ENCODE data around the gene CISD1. TPM values are rescaled to one million over a fixed set of nuclear protein-coding genes. Genes with fewer than 3 reads are reported as not detected.

CISD1 gene
- total RNA-seq, 2 donors from 2014 or later: 10.3 to 16.9 TPM

DNA sequence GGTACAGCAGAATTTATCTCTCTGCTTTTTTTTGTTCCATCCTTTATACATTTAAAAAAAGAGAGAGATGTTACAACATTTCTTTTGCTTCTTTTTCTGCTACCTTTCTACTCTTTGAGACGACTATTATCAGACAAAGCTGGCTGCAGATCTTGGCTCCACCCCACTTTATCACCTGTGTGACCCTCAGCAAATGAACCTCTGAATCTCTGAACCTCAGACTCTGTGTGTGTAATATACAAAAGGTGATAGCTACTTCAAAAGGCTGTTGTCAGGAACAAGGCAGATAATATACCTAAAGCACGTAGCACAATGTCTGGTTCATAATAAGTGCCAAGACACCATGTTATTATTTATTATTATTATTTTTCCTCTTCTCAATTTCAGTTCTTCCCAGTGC, 33.3 kb downstream of the CISD1 start:
- intact Hi-C loops (cut with DNase I): no loop called here
- 63% methylated on average over 2 of the region's 2 CpGs for WGBS
- no peak for DNase-seq (ENCODE audit: low spot score)

DNA sequence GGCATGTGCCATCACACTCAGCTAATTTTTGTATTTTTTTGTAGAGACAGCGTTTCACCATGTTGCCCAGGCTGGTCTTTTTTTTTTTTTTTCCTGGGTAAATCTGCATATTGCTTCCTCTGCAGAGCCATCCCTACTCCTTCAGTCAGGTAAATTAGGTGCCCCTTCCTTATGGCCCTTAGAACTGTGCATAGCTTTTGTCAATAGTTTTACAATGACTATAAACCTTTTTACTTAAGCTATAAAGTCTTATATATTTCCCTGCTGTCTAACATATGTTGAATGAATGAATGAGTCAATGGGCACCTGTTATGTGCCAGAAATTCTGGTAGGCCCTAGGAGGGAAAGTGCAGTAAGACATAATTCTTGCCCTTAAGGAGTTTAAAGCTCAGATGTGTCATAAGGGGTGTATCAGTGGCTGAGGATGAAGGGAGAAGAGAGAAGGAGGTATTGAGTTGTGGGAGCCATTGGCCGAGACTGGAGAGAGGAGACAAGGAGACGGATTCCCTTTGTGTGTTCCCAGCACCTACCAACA, 35.2 kb downstream of the CISD1 start:
- WGBS: 76% methylated on average over 3 of the region's 3 CpGs
- no peaks in the 10 kb centered on the region for H3K36me3 ChIP-seq
- no peak for DNase-seq (ENCODE audit: low spot score)
- TF ChIP-seq, protein P1, sequence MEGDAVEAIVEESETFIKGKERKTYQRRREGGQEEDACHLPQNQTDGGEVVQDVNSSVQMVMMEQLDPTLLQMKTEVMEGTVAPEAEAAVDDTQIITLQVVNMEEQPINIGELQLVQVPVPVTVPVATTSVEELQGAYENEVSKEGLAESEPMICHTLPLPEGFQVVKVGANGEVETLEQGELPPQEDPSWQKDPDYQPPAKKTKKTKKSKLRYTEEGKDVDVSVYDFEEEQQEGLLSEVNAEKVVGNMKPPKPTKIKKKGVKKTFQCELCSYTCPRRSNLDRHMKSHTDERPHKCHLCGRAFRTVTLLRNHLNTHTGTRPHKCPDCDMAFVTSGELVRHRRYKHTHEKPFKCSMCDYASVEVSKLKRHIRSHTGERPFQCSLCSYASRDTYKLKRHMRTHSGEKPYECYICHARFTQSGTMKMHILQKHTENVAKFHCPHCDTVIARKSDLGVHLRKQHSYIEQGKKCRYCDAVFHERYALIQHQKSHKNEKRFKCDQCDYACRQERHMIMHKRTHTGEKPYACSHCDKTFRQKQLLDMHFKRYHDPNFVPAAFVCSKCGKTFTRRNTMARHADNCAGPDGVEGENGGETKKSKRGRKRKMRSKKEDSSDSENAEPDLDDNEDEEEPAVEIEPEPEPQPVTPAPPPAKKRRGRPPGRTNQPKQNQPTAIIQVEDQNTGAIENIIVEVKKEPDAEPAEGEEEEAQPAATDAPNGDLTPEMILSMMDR (IDR thresholded peaks at IDR 0.05): no peak
- TF ChIP-seq POLR2A (IDR thresholded peaks at IDR 0.05) (no peak), POLR2AphosphoS5 (IDR thresholded peaks at IDR 0.05) (no peak)
- no peaks in the 10 kb centered on the region for H3K27me3 ChIP-seq (replicated peaks; ENCODE audit: insufficient read depth)
- intact Hi-C loops (cut with DNase I): no loop called here
- H3K9me3 ChIP-seq: no peaks in the 10 kb centered on the region
- no peaks in the 10 kb centered on the region for H3K4me1 ChIP-seq (replicated peaks)
- no peak overlapping the region for H3K4me3 ChIP-seq
- H3K27ac ChIP-seq: no peak overlapping the region

More for the DNA sequence above, 33.3 kb downstream of the CISD1 start:
- no peak for TF ChIP-seq POLR2A (IDR thresholded peaks at IDR 0.05)
- no peak for TF ChIP-seq POLR2AphosphoS5 (IDR thresholded peaks at IDR 0.05)
- TF ChIP-seq, protein P1 (IDR thresholded peaks at IDR 0.05): no peak
- no peaks in the 10 kb centered on the region for H3K27me3 ChIP-seq (replicated peaks; ENCODE audit: insufficient read depth)
- no peaks in the 10 kb centered on the region for H3K36me3 ChIP-seq
- H3K9me3 ChIP-seq: no peaks in the 10 kb centered on the region
- H3K27ac ChIP-seq: no peak overlapping the region
- no peak overlapping the region for H3K4me3 ChIP-seq
- no peaks in the 10 kb centered on the region for H3K4me1 ChIP-seq (replicated peaks)

DNA sequence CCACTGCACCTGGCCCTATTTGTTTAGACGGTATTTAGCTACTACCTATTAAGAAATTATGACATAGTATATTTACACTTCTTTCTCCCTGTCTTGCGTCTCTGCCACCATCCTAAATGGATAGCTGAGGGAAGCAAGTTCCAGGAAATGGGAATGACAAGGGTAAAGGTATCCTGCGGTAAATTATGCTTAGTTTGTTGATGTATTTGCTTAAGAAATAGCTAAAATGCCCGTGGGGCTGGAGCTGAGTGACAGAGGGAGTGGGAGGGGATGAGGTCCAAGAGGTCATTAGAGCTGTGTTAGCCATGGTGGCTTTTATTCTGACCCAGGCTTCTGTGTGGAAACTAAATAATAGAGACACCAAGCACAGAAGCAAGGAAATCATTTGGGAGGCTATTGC, 36.9 kb downstream of the CISD1 start:
- intact Hi-C loops (cut with DNase I): no loop called here
- 43% methylated on average over 4 of the region's 4 CpGs for WGBS
- TF ChIP-seq POLR2A (IDR thresholded peaks at IDR 0.05) (no peak), POLR2AphosphoS5 (IDR thresholded peaks at IDR 0.05) (no peak)
- TF ChIP-seq, protein P1 (IDR thresholded peaks at IDR 0.05): no peak
- Histone ChIP-seq H3K4me1 (replicated peaks) (no peaks in the 10 kb centered on the region), H3K27me3 (replicated peaks; ENCODE audit: insufficient read depth) (no peaks in the 10 kb centered on the region), H3K27ac (no peak overlapping the region), H3K36me3 (no peaks in the 10 kb centered on the region), H3K4me3 (no peak overlapping the region), H3K9me3 (no peaks in the 10 kb centered on the region)
- no peak for DNase-seq (ENCODE audit: low spot score)

DNA sequence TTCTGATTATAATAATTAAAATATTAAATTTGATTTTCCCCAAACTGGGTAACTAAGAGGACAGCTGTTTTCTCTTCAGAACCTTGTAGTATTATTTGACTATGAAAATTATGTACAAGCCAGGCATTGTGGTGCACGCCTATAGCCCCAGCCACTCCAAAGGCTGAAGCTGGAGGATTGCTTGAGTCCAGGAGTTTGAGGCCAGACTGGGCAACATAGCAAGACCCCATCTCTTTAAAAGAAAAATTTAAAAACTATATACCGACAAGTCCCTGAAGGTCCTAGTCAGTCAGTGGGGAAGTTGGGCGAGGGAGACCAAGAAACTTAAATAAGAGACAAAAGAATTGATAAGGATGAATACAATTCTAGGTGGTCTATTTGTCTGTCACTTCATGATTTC, 38.7 kb downstream of the CISD1 start:
- Histone ChIP-seq H3K27me3 (replicated peaks; ENCODE audit: insufficient read depth) (no peaks in the 10 kb centered on the region), H3K36me3 (no peaks in the 10 kb centered on the region), H3K4me1 (replicated peaks) (no peaks in the 10 kb centered on the region), H3K27ac (no peak overlapping the region), H3K4me3 (no peak overlapping the region), H3K9me3 (no peaks in the 10 kb centered on the region)
- TF ChIP-seq POLR2A (IDR thresholded peaks at IDR 0.05) (no peak), POLR2AphosphoS5 (IDR thresholded peaks at IDR 0.05) (no peak)
- TF ChIP-seq, protein P1 (IDR thresholded peaks at IDR 0.05): no peak
- no peak for DNase-seq (ENCODE audit: low spot score)
- WGBS: 95% methylated on average over 3 of the region's 3 CpGs
- intact Hi-C loops (cut with DNase I): no loop called here

DNA sequence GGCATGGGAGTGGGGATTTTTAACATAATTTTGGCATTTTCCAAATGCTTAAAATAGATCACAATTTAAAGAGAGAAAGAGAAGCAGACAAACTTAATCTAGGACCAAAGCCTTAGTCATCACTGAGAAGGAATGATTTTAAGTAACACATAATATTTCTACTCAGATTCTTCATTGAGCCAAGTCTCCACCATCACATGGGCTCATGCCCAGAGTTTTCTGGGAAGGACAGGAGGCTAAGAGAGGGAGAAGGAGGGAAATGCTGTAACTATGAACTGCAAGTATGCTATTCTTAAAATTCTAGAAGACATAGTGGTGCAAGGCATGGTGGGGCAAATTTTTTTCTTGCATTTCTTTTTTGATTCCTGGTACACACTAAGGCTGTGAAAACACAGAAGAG, 42.1 kb downstream of the CISD1 start:
- no peak overlapping the region for H3K4me3 ChIP-seq
- intact Hi-C loops (cut with DNase I): no loop called here
- H3K4me1 ChIP-seq (replicated peaks): no peaks in the 10 kb centered on the region
- no peaks in the 10 kb centered on the region for H3K9me3 ChIP-seq
- no peaks in the 10 kb centered on the region for H3K27me3 ChIP-seq (replicated peaks; ENCODE audit: insufficient read depth)
- TF ChIP-seq POLR2A (IDR thresholded peaks at IDR 0.05) (no peak), POLR2AphosphoS5 (IDR thresholded peaks at IDR 0.05) (no peak)
- TF ChIP-seq, protein P1 (IDR thresholded peaks at IDR 0.05): no peak
- H3K27ac ChIP-seq: no peak overlapping the region
- DNase-seq (ENCODE audit: low spot score): no peak
- no peaks in the 10 kb centered on the region for H3K36me3 ChIP-seq
